Hematopoietic multipotent progenitor cell treated with erythropoietin and hydrocortisone succinate and interleukin-3 and kit ligand, for 6 days (in vitro differentiated cells): ENCODE results near the gene COL11A2.

ENCODE experiments used
- DNase-seq: peaks from one replicate; pipeline ENCODE4 v3.0.0-alpha.2; 2015

COL11A2 gene

DNA sequence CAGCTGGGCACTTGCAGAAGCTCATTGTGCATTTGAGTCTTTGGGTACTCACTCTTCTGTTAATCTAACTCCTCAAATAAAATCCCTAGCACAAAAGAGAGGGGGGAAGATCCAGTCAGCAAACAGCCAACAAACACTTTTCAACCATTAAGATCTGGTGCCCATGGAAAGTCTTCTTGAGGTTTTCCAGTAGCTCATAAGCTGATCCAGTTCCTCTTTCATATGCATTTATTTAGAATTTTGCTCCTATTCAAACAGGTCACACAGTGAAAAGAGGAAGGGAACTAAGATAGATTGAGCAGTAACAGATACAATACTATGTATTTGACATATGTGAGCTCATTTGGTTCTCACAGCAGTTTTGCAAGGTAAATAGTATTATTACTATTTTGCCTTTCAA, 77.9 kb downstream of the COL11A2 start:
- peak; percentile 32 for DNase-seq

DNA sequence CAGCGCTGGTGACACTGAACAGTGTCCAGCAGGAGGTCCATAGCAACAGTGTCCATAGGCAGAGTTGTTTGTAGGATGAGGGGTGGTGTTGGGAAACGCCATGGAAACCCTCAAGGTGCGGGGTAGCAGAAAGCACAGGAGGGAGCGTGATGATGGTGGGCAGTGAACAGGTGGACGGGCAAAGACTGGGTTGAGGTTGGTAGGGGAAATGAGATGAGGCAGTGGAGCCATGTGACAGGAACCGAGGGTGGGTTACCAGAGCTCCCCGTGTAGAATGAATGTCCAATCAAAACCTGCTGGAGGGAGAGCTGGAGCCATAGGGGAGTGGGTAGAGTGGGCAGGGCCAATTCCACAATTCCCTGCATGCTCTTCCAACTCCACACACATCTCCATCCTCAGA, 78.5 kb downstream of the COL11A2 start:
- no peak for DNase-seq
